KMS-11 (cell line): ENCODE results near the gene CNNM3.
A peak's percentile ranks its signal among the peaks of the same experiment; 100 is the strongest.

Experiments
- H2AFZ ChIP-seq: fragments of 200-600 bp; sonication (generic); 2 replicates; pipeline ENCODE4 v1.6.1; 2016; ENCODE audit warnings: antibody characterized with exemption, mixed run types, low read depth
- H3K27ac ChIP-seq: fragments of 200-600 bp; sonication (generic); 2 replicates; pipeline ENCODE4 v1.6.1; 2016; ENCODE audit warnings: mild to moderate bottlenecking, mixed run types
- H3K27me3 ChIP-seq: fragments of 200-600 bp; sonication (generic); 2 replicates; pipeline ENCODE4 v1.6.1; 2017; ENCODE audit warnings: mild to moderate bottlenecking, low read depth, mixed run types, moderate library complexity; ENCODE audit not compliant: insufficient read depth
- H3K36me3 ChIP-seq: fragments of 200-600 bp; sonication (generic); 2 replicates; pipeline ENCODE4 v1.6.1; 2017; ENCODE audit warnings: mild to moderate bottlenecking, mixed run types; ENCODE audit not compliant: insufficient read depth
- H3K4me1 ChIP-seq: fragments of 200-600 bp; sonication (generic); 2 replicates; pipeline ENCODE4 v1.6.1; 2016; ENCODE audit warnings: mild to moderate bottlenecking, low read depth, mixed run types; ENCODE audit not compliant: poor library complexity, severe bottlenecking
- H3K4me2 ChIP-seq: fragments of 200-600 bp; sonication (generic); 2 replicates; pipeline ENCODE4 v1.7.0; 2016; ENCODE audit warnings: mild to moderate bottlenecking, mixed run types
- H3K4me3 ChIP-seq: fragments of 200-600 bp; sonication (generic); IDR thresholded peaks from 2 replicates; pipeline ENCODE4 v1.6.1; 2017; ENCODE audit warnings: low read depth, low read length, mixed read lengths; ENCODE audit not compliant: insufficient read depth
- H3K79me2 ChIP-seq: fragments of 200-600 bp; sonication (generic); 2 replicates; pipeline ENCODE4 v1.6.1; 2016; ENCODE audit warnings: low read depth, mixed run types; ENCODE audit not compliant: insufficient read depth
- H3K9ac ChIP-seq: fragments of 200-600 bp; sonication (generic); 2 replicates; pipeline ENCODE4 v1.6.1; 2016; ENCODE audit warnings: mild to moderate bottlenecking, mixed run types
- H4K20me1 ChIP-seq: fragments of 200-600 bp; sonication (generic); 2 replicates; pipeline ENCODE4 v1.6.1; 2016; ENCODE audit warnings: mild to moderate bottlenecking, mixed run types; ENCODE audit not compliant: insufficient read depth
- TF ChIP-seq, protein P1 (sequence below): fragments of 200-600 bp; sonication (generic); conservative IDR thresholded peaks from 2 replicates; pipeline ENCODE4 v1.6.1; 2017; ENCODE audit warnings: low read depth, mild to moderate bottlenecking, antibody characterized with exemption, low read length, moderate library complexity, mixed read lengths

The CNNM3 gene

DNA sequence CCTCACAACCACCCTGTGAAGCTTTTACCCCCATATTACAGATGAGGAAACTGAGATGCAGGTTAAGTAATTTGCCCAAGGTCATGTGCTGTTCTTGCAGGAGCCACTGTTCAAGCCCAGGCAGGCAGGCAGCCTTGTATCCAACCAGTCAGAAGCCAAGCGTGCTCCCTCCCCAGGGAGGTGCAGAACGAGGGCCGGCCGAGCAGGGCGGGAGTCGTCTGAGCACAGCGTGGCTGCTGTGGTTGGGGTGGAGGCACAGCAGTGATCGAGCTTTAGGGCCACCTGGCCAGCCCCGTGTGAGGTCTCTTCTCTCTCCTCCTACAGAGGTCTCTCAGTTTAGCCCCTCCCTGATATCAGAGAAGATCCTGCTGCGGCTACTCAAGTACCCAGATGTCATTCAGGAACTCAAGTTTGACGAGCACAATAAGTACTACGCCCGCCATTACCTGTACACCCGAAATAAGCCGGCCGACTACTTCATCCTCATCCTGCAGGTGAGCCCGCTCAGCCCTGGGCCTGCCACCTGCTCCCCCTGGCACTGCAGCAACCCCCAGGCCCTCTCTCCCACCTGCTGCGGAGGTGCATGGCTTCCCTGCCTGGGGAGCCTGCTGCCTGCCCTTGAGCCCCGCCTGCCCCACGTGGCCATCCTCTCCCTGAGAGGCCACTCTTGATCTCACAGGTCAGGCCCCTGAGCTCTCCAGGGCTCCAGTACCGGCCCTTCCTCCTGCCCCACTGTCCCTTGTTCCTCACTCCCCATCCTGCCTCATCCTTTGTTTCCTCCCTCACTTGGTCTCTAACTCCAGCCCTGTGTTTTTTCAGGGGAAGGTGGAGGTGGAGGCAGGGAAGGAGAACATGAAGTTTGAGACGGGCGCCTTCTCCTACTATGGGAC is 17.1 kb upstream of the CNNM3 start:
- no peak overlapping the region for H3K4me2 ChIP-seq
- no peaks in the 10 kb centered on the region for H3K27me3 ChIP-seq
- no peak overlapping the region for H2AFZ ChIP-seq
- TF ChIP-seq, protein P1, sequence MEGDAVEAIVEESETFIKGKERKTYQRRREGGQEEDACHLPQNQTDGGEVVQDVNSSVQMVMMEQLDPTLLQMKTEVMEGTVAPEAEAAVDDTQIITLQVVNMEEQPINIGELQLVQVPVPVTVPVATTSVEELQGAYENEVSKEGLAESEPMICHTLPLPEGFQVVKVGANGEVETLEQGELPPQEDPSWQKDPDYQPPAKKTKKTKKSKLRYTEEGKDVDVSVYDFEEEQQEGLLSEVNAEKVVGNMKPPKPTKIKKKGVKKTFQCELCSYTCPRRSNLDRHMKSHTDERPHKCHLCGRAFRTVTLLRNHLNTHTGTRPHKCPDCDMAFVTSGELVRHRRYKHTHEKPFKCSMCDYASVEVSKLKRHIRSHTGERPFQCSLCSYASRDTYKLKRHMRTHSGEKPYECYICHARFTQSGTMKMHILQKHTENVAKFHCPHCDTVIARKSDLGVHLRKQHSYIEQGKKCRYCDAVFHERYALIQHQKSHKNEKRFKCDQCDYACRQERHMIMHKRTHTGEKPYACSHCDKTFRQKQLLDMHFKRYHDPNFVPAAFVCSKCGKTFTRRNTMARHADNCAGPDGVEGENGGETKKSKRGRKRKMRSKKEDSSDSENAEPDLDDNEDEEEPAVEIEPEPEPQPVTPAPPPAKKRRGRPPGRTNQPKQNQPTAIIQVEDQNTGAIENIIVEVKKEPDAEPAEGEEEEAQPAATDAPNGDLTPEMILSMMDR: no peak
- H3K4me3 ChIP-seq: no peak overlapping the region
- no peaks in the 10 kb centered on the region for H3K79me2 ChIP-seq
- no peaks in the 10 kb centered on the region for H3K36me3 ChIP-seq
- no peaks in the 10 kb centered on the region for H4K20me1 ChIP-seq
- H3K27ac ChIP-seq: no peak overlapping the region
- no peaks in the 10 kb centered on the region for H3K4me1 ChIP-seq
- H3K9ac ChIP-seq: no peak overlapping the region

DNA sequence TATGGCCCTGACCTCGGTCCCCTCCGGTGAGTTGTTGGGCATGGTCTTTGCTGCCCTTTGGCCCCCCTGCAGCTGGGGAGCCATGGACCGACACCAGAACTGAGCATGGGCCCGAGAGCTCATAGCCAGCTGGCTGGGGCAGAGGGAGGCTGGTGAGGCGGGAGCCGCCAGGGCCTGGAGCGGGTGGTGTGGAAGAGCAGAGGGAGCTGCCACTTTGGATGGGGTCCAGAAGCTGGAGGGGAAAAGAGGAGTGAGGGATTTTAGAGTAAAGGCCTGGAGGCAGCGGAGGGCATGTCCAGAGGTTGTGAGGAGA is 16.5 kb upstream of the CNNM3 start:
- no peak overlapping the region for H3K9ac ChIP-seq
- no peak overlapping the region for H3K27ac ChIP-seq
- no peaks in the 10 kb centered on the region for H3K4me1 ChIP-seq
- no peaks in the 10 kb centered on the region for H4K20me1 ChIP-seq
- H3K36me3 ChIP-seq: no peaks in the 10 kb centered on the region
- no peak overlapping the region for H3K4me2 ChIP-seq
- no peaks in the 10 kb centered on the region for H3K79me2 ChIP-seq
- TF ChIP-seq, protein P1: no peak
- no peak overlapping the region for H2AFZ ChIP-seq
- no peaks in the 10 kb centered on the region for H3K27me3 ChIP-seq
- no peak overlapping the region for H3K4me3 ChIP-seq

GRCh38 chr2:96800061-96801004 is 15.7 kb upstream of the CNNM3 start:
- H3K36me3 ChIP-seq: no peaks in the 10 kb centered on the region
- no peak overlapping the region for H3K27ac ChIP-seq
- H3K79me2 ChIP-seq: no peaks in the 10 kb centered on the region
- no peak overlapping the region for H3K4me2 ChIP-seq
- H3K9ac ChIP-seq: no peak overlapping the region
- H2AFZ ChIP-seq: no peak overlapping the region
- H3K4me3 ChIP-seq: no peak overlapping the region
- TF ChIP-seq, protein P1: no peak
- no peaks in the 10 kb centered on the region for H4K20me1 ChIP-seq
- H3K27me3 ChIP-seq: no peaks in the 10 kb centered on the region
- H3K4me1 ChIP-seq: no peaks in the 10 kb centered on the region

- H3K4me2 ChIP-seq: no peak overlapping the region
- no peak overlapping the region for H2AFZ ChIP-seq
- no peaks in the 10 kb centered on the region for H3K79me2 ChIP-seq
- H3K9ac ChIP-seq: no peak overlapping the region
- no peak overlapping the region for H3K4me3 ChIP-seq
- H3K27me3 ChIP-seq: no peaks in the 10 kb centered on the region
- TF ChIP-seq, protein P1: peak; percentile 74
- no peak overlapping the region for H3K27ac ChIP-seq
- H3K4me1 ChIP-seq: no peaks in the 10 kb centered on the region
- no peaks in the 10 kb centered on the region for H4K20me1 ChIP-seq
- no peaks in the 10 kb centered on the region for H3K36me3 ChIP-seq
Observed at GRCh38 chr2:96801005-96801785, 14.9 kb upstream of the CNNM3 start.
